PFSK-1 (cell line): ENCODE measurements around the gene C3orf20.

Source experiments
- POLR2AphosphoS5 ChIP-seq: IDR thresholded peaks from 2 replicates; pipeline ENCODE4 v1.6.1; 2012; ENCODE audit warnings: low read depth, mild to moderate bottlenecking, control low read depth, low read length, moderate library complexity
- SIN3A ChIP-seq: IDR thresholded peaks from 2 replicates; pipeline ENCODE4 v1.6.1; 2012; ENCODE audit warnings: mild to moderate bottlenecking, low read length, moderate library complexity, borderline replicate concordance; ENCODE audit not compliant: insufficient read depth

DNA sequence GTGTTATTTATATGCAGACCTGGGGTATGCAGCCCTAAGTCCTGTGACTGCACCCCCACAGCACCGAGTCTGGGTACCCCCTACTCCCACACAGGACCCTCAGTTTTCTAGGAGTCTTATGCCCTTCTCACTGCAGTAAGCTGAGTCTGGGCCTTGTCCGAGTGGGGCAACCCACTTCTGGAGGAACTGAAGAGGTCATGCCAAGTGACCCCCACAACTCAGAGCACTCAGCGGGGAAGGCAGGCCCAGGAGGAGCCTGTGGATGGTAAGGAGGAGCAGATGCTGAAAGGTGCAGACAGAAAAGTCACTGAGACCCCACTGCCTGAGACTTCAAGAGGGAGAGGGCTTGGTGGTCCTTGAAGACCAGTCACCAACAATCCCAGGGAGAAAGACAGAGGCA lies 87.8 kb downstream of the C3orf20 start:
- TF ChIP-seq SIN3A (no peak), POLR2AphosphoS5 (no peak)
